B cell (primary cell): Measurements from ENCODE around the gene ADPRS. TPM values are rescaled to one million over a fixed set of nuclear protein-coding genes. Genes with fewer than 3 reads are reported as not detected.
A peak's percentile ranks its signal among the peaks of the same experiment; 100 is the strongest.

Experiments
- ATAC-seq: fragments of 200-7000 bp; cut with Tn5 transposase; one replicate; pipeline ENCODE4 v1.10.0; 2021; ENCODE audit warnings: low read depth, mild to moderate bottlenecking, moderate number of reproducible peaks, moderate library complexity
- CTCF ChIA-PET: fragments of 350-600 bp; sonication (Branson Sonifier 250); formaldehyde crosslinking; loops from one replicate; lab custom pipeline; 2021; ENCODE audit warnings: antibody characterized with exemption, inconsistent platforms; lab: Charles Lee
- POLR2A ChIA-PET: fragments of 350-600 bp; sonication (Branson Sonifier 250); formaldehyde crosslinking; loops from one replicate; lab custom pipeline; 2021; ENCODE audit warnings: antibody characterized with exemption; lab: Charles Lee
- DNase-seq: peaks from one replicate; pipeline ENCODE4 v3.0.0; 2013
- H2AFZ ChIP-seq: 2 replicates; pipeline ENCODE4 v1.6.1; 2012; ENCODE audit warnings: mild to moderate bottlenecking, low read depth, low read length; ENCODE audit not compliant: insufficient read depth, poor library complexity, severe bottlenecking
- H3K27ac ChIP-seq, 2 donors: 1 replicate in 1 of 2; 2 replicates in 1 of 2; pipeline ENCODE4 v1.5.1; 2012 to 2013; ENCODE audit warnings: low read length in 2 of 2, mild to moderate bottlenecking in 2 of 2, moderate library complexity in 1 of 2
- H3K27me3 ChIP-seq, 4 experiments: fragments of 200-600 bp in 1 of 4; sonication (generic) in 1 of 4; replicated peaks in 1 of 4; 1 replicate in 2 of 4; 2 replicates in 2 of 4; pipeline versions ENCODE4 v1.6.1 to v1.7.0; 2013 to 2016; ENCODE audit warnings: low read length in 3 of 4, mild to moderate bottlenecking in 2 of 4, mixed read lengths in 1 of 4, moderate library complexity in 1 of 4; ENCODE audit not compliant: insufficient read depth in 4 of 4, control insufficient read depth in 3 of 4; ENCODE audit errors: control extremely low read depth in 1 of 4
- H3K36me3 ChIP-seq, 2 experiments: replicated peaks in 1 of 2; 1 replicate in 1 of 2; 2 replicates in 1 of 2; pipeline versions ENCODE4 v1.6.1 to v1.7.1; 2013; ENCODE audit warnings: low read length in 1 of 2; ENCODE audit not compliant: insufficient read depth in 2 of 2, control insufficient read depth in 1 of 2; ENCODE audit errors: control extremely low read depth in 1 of 2, extremely low read depth in 1 of 2
- H3K4me1 ChIP-seq, 2 donors: fragments of 200-600 bp in 1 of 2; sonication (generic) in 1 of 2; 1 replicate in 1 of 2; 2 replicates in 1 of 2; pipeline versions ENCODE4 v1.5.1 to v1.6.1; 2013 to 2017; ENCODE audit warnings: low read length in 2 of 2; ENCODE audit not compliant: control insufficient read depth in 2 of 2, insufficient read depth in 2 of 2
- H3K4me2 ChIP-seq: replicated peaks from 2 replicates; pipeline ENCODE3; 2012; ENCODE audit warnings: mild to moderate bottlenecking, low read depth, low read length; ENCODE audit not compliant: poor library complexity, severe bottlenecking
- H3K4me3 ChIP-seq, 5 experiments: fragments of 200-600 bp in 1 of 5; sonication (generic) in 1 of 5; 1 replicate in 3 of 5; 2 replicates in 2 of 5; pipeline versions ENCODE4 v1.5.1 to v1.7.0; 2011 to 2016; ENCODE audit warnings: low read length in 4 of 5, mild to moderate bottlenecking in 4 of 5, low read depth in 2 of 5, control low read depth in 1 of 5, moderate library complexity in 1 of 5; ENCODE audit not compliant: insufficient read depth in 1 of 5; ENCODE audit errors: control extremely low read depth in 1 of 5, extremely low read depth in 1 of 5
- H3K79me2 ChIP-seq: fragments of 200-600 bp; sonication (generic); one replicate; pipeline ENCODE4 v1.6.0; 2016; ENCODE audit warnings: low read length; ENCODE audit not compliant: control insufficient read depth, insufficient read depth
- H3K9ac ChIP-seq: fragments of 200-600 bp; sonication (generic); 2 replicates; pipeline ENCODE4 v1.6.1; 2017; ENCODE audit warnings: mild to moderate bottlenecking, low read length, moderate library complexity
- H3K9me3 ChIP-seq, 3 donors: one replicate each; pipeline versions ENCODE4 v1.6.1 to v1.7.1; 2013; ENCODE audit warnings: low read length in 2 of 3; ENCODE audit not compliant: control insufficient read depth in 2 of 3, insufficient read depth in 1 of 3; ENCODE audit errors: control extremely low read depth in 1 of 3
- H4K20me1 ChIP-seq: 2 replicates; pipeline ENCODE4 v1.6.0; 2012; ENCODE audit warnings: mild to moderate bottlenecking, low read length; ENCODE audit not compliant: insufficient read depth, control insufficient read depth, poor library complexity, severe bottlenecking
- H3K27ac Mint-ChIP-seq: one replicate; pipeline ENCODE4 v1.8.0; 2021; ENCODE audit warnings: mixed read lengths
- H3K27me3 Mint-ChIP-seq: one replicate; pipeline ENCODE4 v1.8.0; 2021; ENCODE audit warnings: mixed read lengths
- H3K4me1 Mint-ChIP-seq: one replicate; pipeline ENCODE4 v1.8.0; 2021; ENCODE audit warnings: mixed read lengths
- H3K4me3 Mint-ChIP-seq: one replicate; pipeline ENCODE4 v1.8.0; 2021; ENCODE audit warnings: mixed read lengths
- H3K9me3 Mint-ChIP-seq: one replicate; pipeline ENCODE4 v1.8.0; 2022; ENCODE audit warnings: mixed read lengths; ENCODE audit not compliant: insufficient read depth
- EZH2 ChIP-seq: IDR thresholded peaks from 2 replicates; pipeline ENCODE4 v1.6.1; 2012; ENCODE audit warnings: borderline replicate concordance, low read depth, mild to moderate bottlenecking, moderate library complexity, low read length; ENCODE audit not compliant: insufficient read depth, poor library complexity, severe bottlenecking
- WGBS: methylation state at CpG from one replicate; pipeline ENCODE4 v1.1.5; 2013; ENCODE audit warnings: missing lambda C conversion rate; ENCODE audit not compliant: insufficient coverage; 5-methylcytosine and 5-hydroxymethylcytosine counted together
- intact Hi-C: fragments of 100-400 bp; cut with micrococcal nuclease; formaldehyde crosslinking; loops from one replicate; pipeline ENCODE4 v1.10.0; 2022
- polyA plus RNA-seq: library from polyadenylated mRNA; depleted of rRNA; stranded (reverse); fragments of >200 nt; gene quantifications from 2 replicates; pipeline ENCODE4 v1.2.3, GENCODE V29; 2012
- total RNA-seq, 2 donors: library from RNA; stranded (reverse); fragments of 120-200 nt in 1 of 2; gene quantifications; 1 replicate in 1 of 2; 2 replicates in 1 of 2; pipeline versions ENCODE4 v1.2.3 to v1.2.4, GENCODE V29; 2013 to 2022
- TF ChIP-seq, protein P1 (sequence below): fragments of 200-600 bp; IDR thresholded peaks from one replicate; pipeline ENCODE4 v1.8.0; 2022; ENCODE audit warnings: antibody characterized with exemption, mild to moderate bottlenecking

The ADPRS gene
- total and polyA plus RNA-seq, 2 donors (not counting 1 experiment from before 2014, with no cell fraction given), result 15.0 to 20.9 TPM

DNA sequence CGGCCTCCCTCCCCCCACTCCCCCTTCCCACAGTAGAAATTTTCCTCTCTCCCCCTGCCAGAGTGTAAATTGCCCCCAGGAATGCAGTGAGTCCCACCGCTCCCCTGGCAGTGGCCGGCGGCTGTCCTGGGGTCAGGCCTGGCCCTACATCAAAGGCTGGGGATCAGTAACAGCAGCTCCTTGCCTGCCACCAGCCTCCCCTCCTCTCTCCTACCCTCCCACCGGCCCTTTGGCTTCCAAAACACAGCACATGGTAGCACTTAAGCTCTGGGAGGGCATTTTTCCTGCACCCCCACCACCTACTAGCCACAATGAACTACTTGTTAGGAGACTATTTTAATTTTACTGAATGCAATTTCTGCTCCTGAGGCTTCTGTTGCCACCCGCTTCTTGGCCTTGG lies 45.3 kb downstream of the ADPRS start:
- H3K4me3 ChIP-seq, result no peak overlapping the region
- H3K4me2 ChIP-seq, result no peak overlapping the region
- Mint-ChIP-seq H3K27ac (no peak overlapping the region), H3K9me3 (no peaks in the 10 kb centered on the region), H3K4me1 (no peaks in the 10 kb centered on the region), H3K27me3 (no peaks in the 10 kb centered on the region), H3K4me3 (no peak overlapping the region)
- H2AFZ ChIP-seq, result no peak overlapping the region
- no peak overlapping the region for H3K27ac ChIP-seq
- H3K36me3 ChIP-seq, result peaks cover 0 to 30% of the 10 kb centered on the region in 2 experiments
- intact Hi-C loops, result loop anchor here (1.0 kb wide), 1 partner anchor 35 kb away; no protein-coding TSS in a partner anchor
- WGBS, result 88% methylated on average over 2 of the region's 6 CpGs
- DNase-seq (no peak), ATAC-seq (no peak)
- H3K27me3 ChIP-seq, result no peaks in the 10 kb centered on the region
- TF ChIP-seq, protein P1, sequence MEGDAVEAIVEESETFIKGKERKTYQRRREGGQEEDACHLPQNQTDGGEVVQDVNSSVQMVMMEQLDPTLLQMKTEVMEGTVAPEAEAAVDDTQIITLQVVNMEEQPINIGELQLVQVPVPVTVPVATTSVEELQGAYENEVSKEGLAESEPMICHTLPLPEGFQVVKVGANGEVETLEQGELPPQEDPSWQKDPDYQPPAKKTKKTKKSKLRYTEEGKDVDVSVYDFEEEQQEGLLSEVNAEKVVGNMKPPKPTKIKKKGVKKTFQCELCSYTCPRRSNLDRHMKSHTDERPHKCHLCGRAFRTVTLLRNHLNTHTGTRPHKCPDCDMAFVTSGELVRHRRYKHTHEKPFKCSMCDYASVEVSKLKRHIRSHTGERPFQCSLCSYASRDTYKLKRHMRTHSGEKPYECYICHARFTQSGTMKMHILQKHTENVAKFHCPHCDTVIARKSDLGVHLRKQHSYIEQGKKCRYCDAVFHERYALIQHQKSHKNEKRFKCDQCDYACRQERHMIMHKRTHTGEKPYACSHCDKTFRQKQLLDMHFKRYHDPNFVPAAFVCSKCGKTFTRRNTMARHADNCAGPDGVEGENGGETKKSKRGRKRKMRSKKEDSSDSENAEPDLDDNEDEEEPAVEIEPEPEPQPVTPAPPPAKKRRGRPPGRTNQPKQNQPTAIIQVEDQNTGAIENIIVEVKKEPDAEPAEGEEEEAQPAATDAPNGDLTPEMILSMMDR, result no peak
- TF ChIP-seq EZH2, result no peak
- ChIA-PET POLR2A (no interaction called here), CTCF (interaction anchor here (0.6 to 4.3 kb wide), 15 partner anchors 11 to 276 kb away, joined by 3 to 58 read pairs (median 5); partner anchors contain the start of gene TRAPPC3)
- H3K79me2 ChIP-seq, result no peaks in the 10 kb centered on the region
- no peaks in the 10 kb centered on the region for H4K20me1 ChIP-seq
- no peak overlapping the region for H3K9ac ChIP-seq
- no peaks in the 10 kb centered on the region for H3K9me3 ChIP-seq
- H3K4me1 ChIP-seq, result no peaks in the 10 kb centered on the region

DNA sequence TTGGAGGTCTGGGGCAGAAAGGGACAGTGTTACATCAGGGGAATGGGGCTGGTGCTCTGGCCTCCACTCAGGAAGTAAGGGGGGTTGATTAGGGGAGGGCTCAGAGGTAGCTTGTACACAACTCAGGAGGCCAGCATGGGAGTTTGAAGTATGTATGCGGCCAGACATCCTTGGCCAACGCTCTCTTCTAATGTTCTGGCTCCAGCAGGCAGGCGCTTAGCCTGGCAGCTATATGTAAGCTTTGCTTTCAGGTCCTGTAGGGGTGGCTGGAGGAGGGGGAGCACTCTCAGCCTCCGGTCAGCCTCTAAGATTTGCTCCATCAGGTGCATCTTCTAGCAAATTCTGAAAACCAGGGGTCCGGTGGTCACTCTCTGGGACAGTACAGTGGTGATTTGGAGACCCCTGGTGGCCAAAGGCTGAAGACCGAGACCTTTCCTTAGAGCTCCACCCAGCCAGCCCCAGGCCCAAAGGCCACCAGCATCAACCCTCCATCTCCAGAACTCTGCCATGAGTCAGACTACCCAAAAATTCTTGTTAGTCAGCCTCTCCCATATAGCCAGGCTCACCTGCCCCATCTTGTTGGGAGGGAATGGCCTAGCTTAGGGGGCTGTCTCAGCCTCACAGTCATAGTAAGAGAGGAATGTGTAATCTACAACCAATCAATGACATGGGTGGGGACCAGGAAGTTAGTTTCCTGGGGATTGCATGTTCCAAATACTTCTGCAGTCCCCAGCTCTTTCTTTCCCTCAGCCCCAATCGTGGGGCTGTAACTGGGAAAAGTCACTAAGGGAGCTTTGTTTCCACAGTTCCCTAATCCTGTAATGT lies 46.0 kb downstream of the ADPRS start:
- no peaks in the 10 kb centered on the region for H3K9me3 Mint-ChIP-seq
- H3K27ac Mint-ChIP-seq, result no peak overlapping the region
- ChIA-PET CTCF (interaction anchor here (0.6 to 4.3 kb wide), 18 partner anchors 10 to 277 kb away, joined by 3 to 58 read pairs (median 5); partner anchors contain the start of gene TRAPPC3), POLR2A (interaction anchor here (0.6 kb wide), 1 partner anchor 29 kb away, joined by 3 read pairs; no protein-coding TSS in a partner anchor)
- H2AFZ ChIP-seq, result no peak overlapping the region
- H3K4me2 ChIP-seq, result no peak overlapping the region
- no peaks in the 10 kb centered on the region for H3K27me3 Mint-ChIP-seq
- no peak overlapping the region for H3K27ac ChIP-seq
- intact Hi-C loops, result loop anchor here (1.0 kb wide), 1 partner anchor 35 kb away; no protein-coding TSS in a partner anchor
- H3K4me1 Mint-ChIP-seq, result no peaks in the 10 kb centered on the region
- H4K20me1 ChIP-seq, result no peaks in the 10 kb centered on the region
- no peaks in the 10 kb centered on the region for H3K9me3 ChIP-seq
- TF ChIP-seq, protein P1, result peak; percentile 57
- TF ChIP-seq EZH2, result no peak
- H3K9ac ChIP-seq, result no peak overlapping the region
- no peaks in the 10 kb centered on the region for H3K27me3 ChIP-seq
- no peak overlapping the region for H3K4me3 Mint-ChIP-seq
- H3K4me1 ChIP-seq, result no peaks in the 10 kb centered on the region
- DNase-seq (peak; percentile 56), ATAC-seq (peak; percentile 49)
- no peak overlapping the region for H3K4me3 ChIP-seq
- H3K79me2 ChIP-seq, result no peaks in the 10 kb centered on the region
- peaks cover 0 to 36% of the 10 kb centered on the region in 2 experiments for H3K36me3 ChIP-seq
- 69% methylated on average over 7 of the region's 7 CpGs for WGBS
